Stimulated activated CD8-positive, alpha-beta memory T cell treated with anti-CD3 and anti-CD28 coated beads, Interleukin-7, amount 100 ng/mL, for 24 hours (primary cell): ENCODE results near the gene TMEM212.
"Not testable (repeated sequence)": the region's sequence is repeated elsewhere in the genome, so short reads cannot be mapped to it uniquely, and the experiment has no call there.

Source experiments
- DNase-seq: peaks from one replicate; pipeline ENCODE4 v3.0.0-alpha.2; 2020; ENCODE audit warnings: low read depth

The TMEM212 gene

DNA sequence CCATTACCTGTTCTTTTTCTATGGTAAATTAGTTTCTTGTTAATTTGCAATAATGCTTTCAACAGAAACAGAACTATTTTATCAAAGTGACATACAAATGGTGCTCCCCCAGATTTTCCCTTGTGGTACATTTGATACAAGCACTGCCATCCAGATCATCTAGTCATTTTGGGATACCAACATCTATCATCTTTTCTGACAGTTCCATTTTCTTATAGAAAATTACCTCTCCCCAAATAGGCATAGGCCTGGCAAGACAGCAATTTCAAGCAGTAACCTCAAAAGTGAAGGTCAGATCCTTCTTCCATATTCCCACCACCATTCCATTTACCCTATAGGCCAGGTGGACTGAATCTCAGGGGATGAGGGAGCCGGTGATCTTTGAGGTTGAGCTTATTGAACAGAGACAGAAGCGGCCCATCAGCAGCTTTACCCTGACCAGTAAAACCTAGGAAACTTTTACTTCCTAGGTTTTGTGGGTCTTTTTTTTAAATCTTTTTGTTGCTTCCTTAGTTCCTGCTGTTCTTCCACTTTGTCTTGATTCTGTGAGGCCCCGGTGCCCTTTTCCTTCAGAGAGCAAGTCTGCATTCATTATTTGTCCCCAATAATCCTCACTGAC is 29.8 kb upstream of the TMEM212 start:
- no peak for DNase-seq

- no peak for DNase-seq
Observed at GRCh38 chr3:171813897-171814460, 29.2 kb upstream of the TMEM212 start.

DNA sequence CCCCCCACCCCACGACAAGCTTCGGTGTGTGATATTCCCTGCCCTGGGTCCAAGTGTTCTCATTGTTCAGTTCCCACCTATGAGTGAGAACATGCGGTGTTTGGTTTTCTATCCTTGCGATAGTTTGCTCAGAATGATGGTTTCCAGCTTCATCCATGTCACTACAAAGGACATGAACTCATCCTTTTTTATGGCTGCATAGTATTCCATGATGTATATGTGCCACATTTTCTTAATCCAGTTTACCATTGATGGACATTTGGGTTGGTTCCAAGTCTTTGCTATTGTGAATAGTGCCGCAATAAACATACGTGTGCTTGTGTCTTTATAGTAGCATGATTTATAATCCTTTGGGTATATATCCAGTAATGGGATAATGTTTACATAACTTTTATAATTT is 28.5 kb upstream of the TMEM212 start:
- not testable (repeated sequence) for DNase-seq

- DNase-seq = no peak
Observed at GRCh38 chr3:171815973-171816595, 27.1 kb upstream of the TMEM212 start.

- DNase-seq = no peak
Observed at GRCh38 chr3:171817074-171817800, 25.9 kb upstream of the TMEM212 start.

DNA sequence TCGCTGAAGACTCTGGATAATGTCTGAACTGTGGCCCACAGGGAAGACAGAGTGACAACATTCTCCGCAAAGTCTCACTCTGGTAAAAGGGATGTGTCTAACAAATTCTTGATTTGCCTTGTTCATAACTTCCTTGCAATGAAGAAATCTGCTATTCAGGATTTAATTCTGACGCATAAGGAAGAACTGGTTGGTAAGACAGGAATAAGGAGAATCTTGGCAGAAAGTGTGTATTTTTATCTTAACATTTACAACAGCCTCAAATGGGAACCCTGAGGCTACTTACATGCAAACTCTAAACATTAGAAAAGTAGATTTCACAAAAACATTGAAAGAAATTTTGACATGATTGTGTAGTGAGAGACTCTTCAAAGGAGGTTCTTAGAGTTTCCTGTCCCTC is 22.1 kb upstream of the TMEM212 start:
- no peak for DNase-seq

- no peak for DNase-seq
Observed at GRCh38 chr3:171821778-171822358, 21.3 kb upstream of the TMEM212 start.

DNA sequence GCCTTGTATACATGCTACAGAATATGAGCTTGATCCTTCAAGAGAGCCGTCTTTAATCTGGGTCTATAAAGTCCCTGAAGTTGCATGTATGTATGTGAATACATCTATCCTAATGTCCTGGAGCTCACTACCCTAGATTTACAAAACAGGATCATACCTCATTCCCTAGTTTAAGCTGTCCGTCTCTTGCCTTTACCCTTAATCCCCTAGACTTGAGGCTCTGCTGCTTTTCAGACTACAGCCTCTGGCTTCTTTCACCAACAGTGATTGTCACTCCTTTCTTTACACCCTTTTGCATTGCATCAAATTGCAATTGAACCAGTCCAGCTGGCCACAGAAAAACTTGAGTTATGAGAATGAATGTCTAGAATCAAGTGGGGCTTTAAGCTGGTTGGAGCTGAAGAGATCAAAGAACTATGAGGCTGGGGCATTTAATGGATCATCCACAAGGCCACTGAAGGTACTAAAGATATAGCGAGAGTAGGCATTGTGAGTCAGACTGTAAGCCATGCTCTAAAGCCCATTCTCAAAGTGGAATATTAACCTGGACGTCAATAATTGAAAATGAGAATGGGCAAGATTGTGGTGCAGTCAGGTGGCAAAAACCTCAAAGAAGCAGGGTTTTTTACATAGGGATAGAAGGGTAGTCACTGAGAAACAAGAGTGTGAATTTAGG is 20.6 kb upstream of the TMEM212 start:
- DNase-seq = no peak

GRCh38 chr3:171824116-171824515 is 19.0 kb upstream of the TMEM212 start:
- DNase-seq = no peak

DNA sequence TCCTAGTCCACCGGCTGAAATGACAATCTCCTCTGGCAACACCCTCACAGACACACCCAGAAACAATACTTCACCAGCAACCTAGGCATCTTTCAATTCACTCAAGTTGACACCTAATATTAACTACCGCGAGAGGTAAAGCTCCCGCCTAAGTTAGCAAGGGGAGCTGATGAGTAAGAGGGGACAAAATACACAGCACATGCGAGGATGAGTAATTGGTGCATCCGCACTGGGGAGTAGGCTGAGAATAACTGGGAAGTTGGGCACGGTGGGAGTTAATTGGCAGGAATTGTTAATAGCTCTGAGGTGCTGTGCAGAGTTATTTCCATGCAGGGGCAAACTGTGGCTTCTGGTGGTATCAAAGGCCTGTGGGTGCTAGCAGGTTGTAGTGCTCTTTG is 18.3 kb upstream of the TMEM212 start:
- DNase-seq = no peak

DNA sequence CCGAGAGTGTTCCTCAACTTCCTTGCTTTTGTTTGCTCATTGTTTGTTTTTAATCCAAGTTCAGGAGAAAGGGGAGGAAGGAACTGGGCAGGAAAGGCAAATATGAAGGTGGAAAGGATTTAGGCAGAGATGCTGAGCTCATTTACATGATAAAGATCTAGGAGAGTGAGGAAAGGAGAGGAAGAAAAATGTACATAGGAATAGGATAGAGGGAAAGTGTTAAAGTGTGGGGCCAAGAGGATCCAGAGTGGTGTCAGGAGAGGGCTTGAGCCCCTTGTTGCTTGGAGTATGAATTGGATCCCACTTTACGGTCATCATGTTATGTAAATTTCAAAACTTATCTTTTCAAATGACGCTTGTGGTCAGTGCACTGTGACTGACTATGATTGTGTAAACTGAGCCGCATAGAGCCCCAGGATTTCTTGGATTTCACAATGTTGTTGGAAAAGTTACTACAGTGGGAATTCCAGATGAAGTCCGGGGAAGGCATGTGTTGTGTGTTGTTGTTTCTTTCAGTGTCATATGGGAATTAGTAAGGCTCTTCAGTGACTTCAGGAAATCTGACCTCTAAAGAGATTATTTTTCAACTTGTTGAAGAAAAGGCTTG is 17.8 kb upstream of the TMEM212 start:
- no peak for DNase-seq

DNA sequence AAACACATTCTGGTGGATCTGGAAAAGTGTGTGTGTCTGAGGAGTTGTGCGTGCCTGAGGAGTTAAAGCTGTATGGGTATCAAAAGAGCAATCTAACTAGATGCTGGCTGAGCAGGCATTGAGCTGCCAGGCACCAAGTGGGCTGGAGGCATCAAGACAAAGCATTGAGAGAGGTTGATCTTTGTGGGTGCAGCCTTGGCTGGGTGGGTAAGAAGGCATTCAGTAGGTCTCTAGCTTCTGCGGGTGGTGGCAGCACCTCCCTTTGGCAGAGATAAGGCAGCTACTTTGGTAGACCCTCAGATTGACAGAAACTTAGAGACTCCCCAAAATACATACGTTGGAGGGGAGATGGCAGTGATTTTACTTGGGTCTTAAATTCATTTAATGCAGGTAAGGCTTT is 15.8 kb upstream of the TMEM212 start:
- DNase-seq = no peak

- DNase-seq = no peak
Observed at GRCh38 chr3:171827836-171828458, 15.2 kb upstream of the TMEM212 start.

- no peak for DNase-seq
Observed at GRCh38 chr3:171828902-171829770, 14.0 kb upstream of the TMEM212 start.

- DNase-seq = no peak
Observed at GRCh38 chr3:171829841-171830517, 13.2 kb upstream of the TMEM212 start.

DNA sequence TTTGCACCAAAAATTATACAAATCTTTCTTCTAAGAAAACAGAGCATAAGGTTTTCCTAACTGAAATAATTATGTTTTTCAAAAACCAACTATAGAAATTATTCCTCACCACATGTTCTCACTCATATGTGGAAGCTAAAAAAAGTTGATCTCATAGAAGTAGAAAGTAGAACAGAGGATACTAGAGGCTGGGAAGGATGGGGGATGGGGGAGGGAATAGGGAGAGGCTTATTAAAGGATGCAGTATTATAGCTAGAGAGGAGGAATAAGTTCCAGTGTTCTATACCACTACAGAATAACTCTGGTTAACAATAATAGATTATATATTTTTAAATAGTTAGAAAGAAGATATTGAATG is 12.7 kb upstream of the TMEM212 start:
- DNase-seq = no peak

- DNase-seq = no peak
Observed at GRCh38 chr3:171831936-171832335, 11.2 kb upstream of the TMEM212 start.

GRCh38 chr3:171832989-171833388 is 10.2 kb upstream of the TMEM212 start:
- no peak for DNase-seq

- no peak for DNase-seq
Observed at GRCh38 chr3:171833789-171834460, 9.2 kb upstream of the TMEM212 start.
